ENCODE results near the gene BMAL1. TPM values are rescaled to one million over a fixed set of nuclear protein-coding genes. Genes with fewer than 3 reads are reported as not detected.

Gene BMAL1
- polyA plus RNA-seq, 1 donor (not counting 4 experiments of a cell fraction or from before 2014, with no cell fraction given) = 27.5 TPM

- peaks cover 20% of the 10 kb centered on the region for H4K20me1 ChIP-seq (ENCODE audit: control insufficient read depth, extremely low read depth, insufficient read depth, low read length)
- H3K27me3 ChIP-seq (ENCODE audit: control insufficient read depth, extremely low read depth, insufficient read depth, low read length) = no peaks in the 10 kb centered on the region
- no peak overlapping the region for H3K4me2 ChIP-seq (ENCODE audit: control insufficient read depth, extremely low read depth, insufficient read depth, low read depth, low read length)
- no peak overlapping the region for H2AFZ ChIP-seq (ENCODE audit: control insufficient read depth, low read length)
- peaks cover 63% of the 10 kb centered on the region for H3K79me2 ChIP-seq (ENCODE audit: control insufficient read depth, insufficient read depth, low read length)
- no peak for DNase-seq (ENCODE audit: low read depth, low spot score)
- H3K4me1 ChIP-seq (ENCODE audit: control insufficient read depth, extremely low read depth, insufficient read depth, low read length) = peaks cover 6% of the 10 kb centered on the region
- H3K27ac ChIP-seq (ENCODE audit: control insufficient read depth, insufficient read depth, low read length) = no peak overlapping the region
- dilution Hi-C loops (cut with MboI; ENCODE audit: extremely low pct_ligation_motif_present, low sequenced_read_pairs) = no loop called here
- no peak overlapping the region for H3K9ac ChIP-seq (ENCODE audit: control insufficient read depth, extremely low read depth, insufficient read depth, low read length)
- peaks cover 5% of the 10 kb centered on the region for H3K9me1 ChIP-seq (ENCODE audit: control insufficient read depth, extremely low read depth, insufficient read depth, low read length)
- FAIRE-seq = peak; percentile 64
- H3K9me3 ChIP-seq (ENCODE audit: control insufficient read depth, low read depth, low read length) = no peaks in the 10 kb centered on the region
- TF ChIP-seq CTCF (optimal IDR thresholded peaks at IDR 0.05 in 1 of 3, IDR thresholded peaks at IDR 0.05 in 1 of 3, conservative IDR thresholded peaks at IDR 0.05 in 1 of 3; ENCODE audit: extremely low read depth in 1 of 3, insufficient read depth in 2 of 3, low read length in 3 of 3) = no peak
- TF ChIP-seq EZH2 (IDR thresholded peaks at IDR 0.05; ENCODE audit: low read length) = no peak
- H3K4me3 ChIP-seq (ENCODE audit: control insufficient read depth in 2 of 3, extremely low read depth in 1 of 3, insufficient read depth in 2 of 3, low read depth in 1 of 3, low read length in 3 of 3) = no peak overlapping the region
- H3K36me3 ChIP-seq (ENCODE audit: control insufficient read depth in 2 of 2, extremely low read depth in 1 of 2, insufficient read depth in 2 of 2, low read length in 2 of 2) = peaks cover 0 to 4% of the 10 kb centered on the region in 2 experiments
These were observed 10.9 kb downstream of the BMAL1 start for GRCh38 chr11:13288375-13289029.

- Histone ChIP-seq H3K79me2 (ENCODE audit: control insufficient read depth, insufficient read depth, low read length) (peaks cover 61% of the 10 kb centered on the region), H3K4me2 (ENCODE audit: control insufficient read depth, extremely low read depth, insufficient read depth, low read depth, low read length) (no peak overlapping the region), H3K4me1 (ENCODE audit: control insufficient read depth, extremely low read depth, insufficient read depth, low read length) (peaks cover 6% of the 10 kb centered on the region), H3K9ac (ENCODE audit: control insufficient read depth, extremely low read depth, insufficient read depth, low read length) (no peak overlapping the region), H3K27ac (ENCODE audit: control insufficient read depth, insufficient read depth, low read length) (no peak overlapping the region), H3K36me3 (ENCODE audit: control insufficient read depth in 2 of 2, extremely low read depth in 1 of 2, insufficient read depth in 2 of 2, low read length in 2 of 2) (peaks cover 0 to 2% of the 10 kb centered on the region in 2 experiments), H3K9me1 (ENCODE audit: control insufficient read depth, extremely low read depth, insufficient read depth, low read length) (peaks cover 2% of the 10 kb centered on the region), H3K9me3 (ENCODE audit: control insufficient read depth, low read depth, low read length) (no peaks in the 10 kb centered on the region), H2AFZ (ENCODE audit: control insufficient read depth, low read length) (no peak overlapping the region), H3K27me3 (ENCODE audit: control insufficient read depth, extremely low read depth, insufficient read depth, low read length) (no peaks in the 10 kb centered on the region), H4K20me1 (ENCODE audit: control insufficient read depth, extremely low read depth, insufficient read depth, low read length) (peaks cover 21% of the 10 kb centered on the region), H3K4me3 (ENCODE audit: control insufficient read depth in 2 of 3, extremely low read depth in 1 of 3, insufficient read depth in 2 of 3, low read depth in 1 of 3, low read length in 3 of 3) (no peak overlapping the region)
- peak in 1 of 3 experiments; percentile 11 for TF ChIP-seq CTCF (optimal IDR thresholded peaks at IDR 0.05 in 1 of 3, IDR thresholded peaks at IDR 0.05 in 1 of 3, conservative IDR thresholded peaks at IDR 0.05 in 1 of 3; ENCODE audit: extremely low read depth in 1 of 3, insufficient read depth in 2 of 3, low read length in 3 of 3)
- no peak for TF ChIP-seq EZH2 (IDR thresholded peaks at IDR 0.05; ENCODE audit: low read length)
- no peak for FAIRE-seq
- no peak for DNase-seq (ENCODE audit: low read depth, low spot score)
- dilution Hi-C loops (cut with MboI; ENCODE audit: extremely low pct_ligation_motif_present, low sequenced_read_pairs) = no loop called here
These were observed 11.5 kb downstream of the BMAL1 start for GRCh38 chr11:13289081-13289480.

Data from keratinocyte (primary cell).